NB4 (cell line): ENCODE data around the gene TMX2.

ENCODE experiments used
- DNase-seq: peaks from one replicate; pipeline ENCODE4 v3.0.0; 2010; ENCODE audit warnings: low read depth
- H3K4me3 ChIP-seq: one replicate; pipeline ENCODE4 v1.5.1; 2011; ENCODE audit warnings: mild to moderate bottlenecking, low read depth, low read length, moderate library complexity
- MAX ChIP-seq: IDR thresholded peaks from 2 replicates; pipeline ENCODE4 v1.6.1; 2011; ENCODE audit warnings: low read depth, low read length
- MYC ChIP-seq: IDR thresholded peaks from 2 replicates; pipeline ENCODE4 v1.6.1; 2011; ENCODE audit warnings: low read depth, low read length
- POLR2A ChIP-seq: IDR thresholded peaks from 2 replicates; pipeline ENCODE4 v1.6.1; 2011; ENCODE audit warnings: mild to moderate bottlenecking; ENCODE audit not compliant: insufficient read length; ENCODE audit errors: extremely low read depth
- TF ChIP-seq, protein P1 (sequence below): IDR thresholded peaks from one replicate; pipeline ENCODE4 v1.5.1; 2012; ENCODE audit warnings: low read depth, low read length

The TMX2 gene

DNA sequence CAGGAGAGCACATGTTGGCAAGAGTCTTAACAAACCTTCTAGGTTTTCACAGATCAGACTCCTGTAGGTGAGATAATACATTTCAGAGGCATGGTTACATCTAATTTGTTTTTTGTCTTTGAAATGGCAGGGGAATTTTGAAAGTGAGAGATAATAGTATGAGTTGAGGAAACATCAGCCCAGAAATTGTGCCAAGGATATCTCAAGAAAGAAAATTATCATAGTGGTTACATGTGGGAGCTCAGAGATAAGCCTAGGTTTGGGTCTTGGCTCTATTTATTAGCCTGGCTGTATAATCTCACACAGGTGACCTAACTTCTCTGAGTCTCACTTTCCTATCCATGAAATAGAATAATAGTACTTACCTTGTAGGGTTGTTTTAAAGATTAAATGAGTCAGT lies 38.8 kb downstream of the TMX2 start:
- H3K4me3 ChIP-seq = no peak overlapping the region

GRCh38 chr11:57751676-57752253 lies 39.4 kb downstream of the TMX2 start, which contains the start of gene BTBD18:
BTBD18 (minus strand) TSS chr11:57751819; CDS start chr11:57751188, 631 bp downstream.
- peak; percentile 63 for DNase-seq
- no peak within 1 kb of the TSS for H3K4me3 ChIP-seq
- no peak for TF ChIP-seq MYC
- TF ChIP-seq, protein P1, sequence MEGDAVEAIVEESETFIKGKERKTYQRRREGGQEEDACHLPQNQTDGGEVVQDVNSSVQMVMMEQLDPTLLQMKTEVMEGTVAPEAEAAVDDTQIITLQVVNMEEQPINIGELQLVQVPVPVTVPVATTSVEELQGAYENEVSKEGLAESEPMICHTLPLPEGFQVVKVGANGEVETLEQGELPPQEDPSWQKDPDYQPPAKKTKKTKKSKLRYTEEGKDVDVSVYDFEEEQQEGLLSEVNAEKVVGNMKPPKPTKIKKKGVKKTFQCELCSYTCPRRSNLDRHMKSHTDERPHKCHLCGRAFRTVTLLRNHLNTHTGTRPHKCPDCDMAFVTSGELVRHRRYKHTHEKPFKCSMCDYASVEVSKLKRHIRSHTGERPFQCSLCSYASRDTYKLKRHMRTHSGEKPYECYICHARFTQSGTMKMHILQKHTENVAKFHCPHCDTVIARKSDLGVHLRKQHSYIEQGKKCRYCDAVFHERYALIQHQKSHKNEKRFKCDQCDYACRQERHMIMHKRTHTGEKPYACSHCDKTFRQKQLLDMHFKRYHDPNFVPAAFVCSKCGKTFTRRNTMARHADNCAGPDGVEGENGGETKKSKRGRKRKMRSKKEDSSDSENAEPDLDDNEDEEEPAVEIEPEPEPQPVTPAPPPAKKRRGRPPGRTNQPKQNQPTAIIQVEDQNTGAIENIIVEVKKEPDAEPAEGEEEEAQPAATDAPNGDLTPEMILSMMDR = peak; percentile 43

More for the DNA sequence above, 38.8 kb downstream of the TMX2 start:
- no peak for TF ChIP-seq MAX
- TF ChIP-seq, protein P1 = no peak
- no peak for TF ChIP-seq MYC
- TF ChIP-seq POLR2A = no peak
- no peak for DNase-seq

DNA sequence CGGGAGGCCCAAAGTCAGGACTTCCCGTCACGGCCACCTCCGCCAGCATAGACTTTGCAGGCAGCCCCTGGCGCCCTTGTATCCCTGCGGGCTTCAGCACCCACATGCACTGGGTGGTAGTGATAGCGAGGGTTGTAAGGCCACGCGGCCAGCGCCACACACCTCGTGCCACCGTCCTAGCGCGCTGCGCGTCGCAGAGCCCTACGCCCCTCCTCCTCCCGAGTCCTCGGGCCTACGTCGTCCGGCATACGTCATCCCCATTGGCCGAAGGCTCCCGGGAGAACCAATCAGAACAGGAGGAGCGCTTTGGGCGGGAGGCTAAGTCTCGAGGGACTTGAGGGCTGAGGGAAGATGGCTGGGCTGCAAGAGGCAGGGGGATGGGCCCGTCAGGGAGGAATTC lies 40.6 kb downstream of the TMX2 start:
- TF ChIP-seq, protein P1 = no peak
- TF ChIP-seq MYC (no peak), POLR2A (no peak), MAX (no peak)
- DNase-seq = no peak
- no peak overlapping the region for H3K4me3 ChIP-seq

DNA sequence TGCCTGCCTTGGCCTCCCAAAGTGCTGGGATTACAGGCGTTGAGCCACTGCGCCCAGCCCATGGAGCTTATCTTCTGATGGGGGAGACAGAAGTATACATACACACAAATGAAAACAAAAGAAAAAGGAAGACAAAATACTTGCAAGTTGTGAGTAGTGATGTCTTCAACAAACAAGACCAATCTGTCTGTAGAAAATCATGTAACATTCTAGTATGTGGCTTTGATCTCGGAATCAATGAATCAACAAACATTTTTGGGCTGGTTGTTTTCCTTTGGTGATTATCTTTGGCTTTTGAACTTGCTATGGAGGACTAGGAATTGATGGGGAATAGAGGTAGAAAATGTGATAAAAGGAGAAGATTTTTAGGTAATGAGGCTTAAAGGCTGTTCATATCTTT lies 45.8 kb downstream of the TMX2 start:
- TF ChIP-seq, protein P1 = no peak
- H3K4me3 ChIP-seq = no peak overlapping the region
- DNase-seq = no peak

DNA sequence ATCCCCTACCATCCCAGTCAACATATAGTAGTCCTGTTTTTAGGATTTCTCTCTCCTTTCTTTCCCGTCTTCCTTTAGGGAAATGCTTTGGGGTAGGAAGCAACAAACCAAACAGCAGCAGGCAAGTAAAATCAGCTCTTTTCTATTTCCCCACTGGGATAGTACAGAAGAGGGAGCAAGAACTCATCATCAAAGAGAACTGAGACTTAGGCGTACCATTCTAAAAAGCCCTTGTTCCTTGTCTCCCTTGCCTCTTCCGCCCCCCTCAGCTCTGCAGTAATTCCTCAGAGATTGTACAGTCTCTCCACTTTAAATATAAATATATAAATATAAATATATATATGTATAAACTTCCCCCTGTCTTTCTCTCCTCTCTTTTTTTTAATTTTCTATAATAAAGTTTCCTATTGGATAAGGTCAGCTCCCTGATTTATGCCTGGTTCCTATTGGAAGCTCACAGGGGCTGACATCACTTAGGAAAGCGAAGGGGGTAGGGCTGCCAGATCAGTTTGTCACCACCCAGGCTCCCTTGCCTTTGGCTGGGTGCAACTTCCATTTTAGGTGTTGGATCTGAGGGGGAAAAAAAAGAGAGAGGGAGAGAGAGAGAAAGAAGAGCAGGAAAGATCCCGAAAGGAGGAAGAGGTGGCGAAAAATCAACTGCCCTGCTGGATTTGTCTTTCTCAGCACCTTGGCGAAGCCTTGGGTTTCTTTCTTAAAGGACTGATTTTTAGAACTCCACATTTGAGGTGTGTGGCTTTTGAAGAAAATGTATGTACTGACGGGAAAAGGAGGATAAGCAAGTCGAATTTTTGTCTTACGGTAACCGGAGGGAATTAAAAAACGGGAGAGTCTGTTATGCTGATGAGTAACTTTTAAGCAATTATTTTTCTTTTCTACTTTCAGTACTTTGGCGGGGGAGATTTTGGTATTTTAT lies 49.2 kb downstream of the TMX2 start, which contains the start of gene CTNND1:
Gene CTNND1, plus strand, starts transcription at position 502 of the 934 bp plus-strand sequence. CDS start 29,677 bp downstream, outside the sequence.
- peak; percentile 86 for DNase-seq
- TF ChIP-seq MAX (no peak), POLR2A (no peak), MYC (no peak)
- TF ChIP-seq, protein P1 = no peak
- H3K4me3 ChIP-seq = peak within 1 kb of the TSS; percentile 67
